ENCODE measurements around the gene PLEKHH1. TPM values are rescaled to one million over a fixed set of nuclear protein-coding genes. Genes with fewer than 3 reads are reported as not detected.

PLEKHH1 gene
- total RNA-seq, 1 experiment from 2014 or later = 6.7 TPM

- Histone ChIP-seq H3K27me3 (ENCODE audit: control insufficient read depth, insufficient read depth, low read length) (no peaks in the 10 kb centered on the region), H3K9me3 (ENCODE audit: control insufficient read depth, insufficient read depth, low read depth, low read length) (no peaks in the 10 kb centered on the region), H3K27ac (ENCODE audit: low read length) (no peak overlapping the region), H3K36me3 (ENCODE audit: control insufficient read depth, insufficient read depth, low read length) (no peaks in the 10 kb centered on the region), H3K4me3 (ENCODE audit: low read depth in 2 of 2, low read length in 2 of 2) (no peak overlapping the region), H3K4me1 (ENCODE audit: control insufficient read depth, insufficient read depth, low read length) (no peaks in the 10 kb centered on the region; the same call in 1 of the 2 replicates)
- no TSS peak for BruUV-seq (replicated peaks)
- CTCF ChIA-PET = no interaction called here
- intact Hi-C loops (cut with micrococcal nuclease; ENCODE audit: unreplicated experiment) (no loop called here), in situ Hi-C loops (cut with HindIII; ENCODE audit: low pct_unique_long_range_greater_than_20kb, low sequenced_read_pairs) (no loop called here)
- DNase-seq (ENCODE audit: low read depth, low spot score) = no peak
- TF ChIP-seq TCF7L2 (IDR thresholded peaks at IDR 0.05; ENCODE audit: low read depth, low read length) (no peak), POLR2AphosphoS5 (IDR thresholded peaks at IDR 0.05; ENCODE audit: low read depth, low read length) (no peak), SIN3A (IDR thresholded peaks at IDR 0.05; ENCODE audit: borderline replicate concordance, insufficient read depth, low read depth, low read length) (no peak), REST (IDR thresholded peaks at IDR 0.05; ENCODE audit: insufficient read depth in 1 of 2, low read depth in 2 of 2, low read length in 1 of 2) (no peak)
- TF ChIP-seq, protein P1, sequence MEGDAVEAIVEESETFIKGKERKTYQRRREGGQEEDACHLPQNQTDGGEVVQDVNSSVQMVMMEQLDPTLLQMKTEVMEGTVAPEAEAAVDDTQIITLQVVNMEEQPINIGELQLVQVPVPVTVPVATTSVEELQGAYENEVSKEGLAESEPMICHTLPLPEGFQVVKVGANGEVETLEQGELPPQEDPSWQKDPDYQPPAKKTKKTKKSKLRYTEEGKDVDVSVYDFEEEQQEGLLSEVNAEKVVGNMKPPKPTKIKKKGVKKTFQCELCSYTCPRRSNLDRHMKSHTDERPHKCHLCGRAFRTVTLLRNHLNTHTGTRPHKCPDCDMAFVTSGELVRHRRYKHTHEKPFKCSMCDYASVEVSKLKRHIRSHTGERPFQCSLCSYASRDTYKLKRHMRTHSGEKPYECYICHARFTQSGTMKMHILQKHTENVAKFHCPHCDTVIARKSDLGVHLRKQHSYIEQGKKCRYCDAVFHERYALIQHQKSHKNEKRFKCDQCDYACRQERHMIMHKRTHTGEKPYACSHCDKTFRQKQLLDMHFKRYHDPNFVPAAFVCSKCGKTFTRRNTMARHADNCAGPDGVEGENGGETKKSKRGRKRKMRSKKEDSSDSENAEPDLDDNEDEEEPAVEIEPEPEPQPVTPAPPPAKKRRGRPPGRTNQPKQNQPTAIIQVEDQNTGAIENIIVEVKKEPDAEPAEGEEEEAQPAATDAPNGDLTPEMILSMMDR (IDR thresholded peaks at IDR 0.05) = no peak
- no peak for ATAC-seq
- POLR2A ChIA-PET = interaction anchor here (0.6 kb wide), 1 partner anchor 75 kb away, joined by 6 read pairs; no protein-coding TSS in a partner anchor
These were observed 103.3 kb downstream of the PLEKHH1 start for GRCh38 chr14:67636361-67636919.

GRCh38 chr14:67638642-67639041, 105.6 kb downstream of the PLEKHH1 start:
- DNase-seq (ENCODE audit: low read depth, low spot score) (no peak), ATAC-seq (no peak)
- Histone ChIP-seq H3K4me1 (ENCODE audit: control insufficient read depth, insufficient read depth, low read length) (no peaks in the 10 kb centered on the region; the same call in 1 of the 2 replicates), H3K27ac (ENCODE audit: low read length) (no peak overlapping the region), H3K36me3 (ENCODE audit: control insufficient read depth, insufficient read depth, low read length) (no peaks in the 10 kb centered on the region), H3K4me3 (ENCODE audit: low read depth in 2 of 2, low read length in 2 of 2) (no peak overlapping the region), H3K27me3 (ENCODE audit: control insufficient read depth, insufficient read depth, low read length) (no peaks in the 10 kb centered on the region), H3K9me3 (ENCODE audit: control insufficient read depth, insufficient read depth, low read depth, low read length) (no peaks in the 10 kb centered on the region)
- ChIA-PET CTCF (no interaction called here), POLR2A (no interaction called here)
- intact Hi-C loops (cut with micrococcal nuclease; ENCODE audit: unreplicated experiment) (no loop called here), in situ Hi-C loops (cut with HindIII; ENCODE audit: low pct_unique_long_range_greater_than_20kb, low sequenced_read_pairs) (no loop called here)
- TF ChIP-seq SIN3A (IDR thresholded peaks at IDR 0.05; ENCODE audit: borderline replicate concordance, insufficient read depth, low read depth, low read length) (no peak), TCF7L2 (IDR thresholded peaks at IDR 0.05; ENCODE audit: low read depth, low read length) (no peak), POLR2AphosphoS5 (IDR thresholded peaks at IDR 0.05; ENCODE audit: low read depth, low read length) (no peak), REST (IDR thresholded peaks at IDR 0.05; ENCODE audit: insufficient read depth in 1 of 2, low read depth in 2 of 2, low read length in 1 of 2) (no peak)
- TF ChIP-seq, protein P1 (IDR thresholded peaks at IDR 0.05) = no peak
- no TSS peak for BruUV-seq (replicated peaks)

All from Panc1 (cell line).